ENCODE measurements around the gene TNFAIP8L3.

DNA sequence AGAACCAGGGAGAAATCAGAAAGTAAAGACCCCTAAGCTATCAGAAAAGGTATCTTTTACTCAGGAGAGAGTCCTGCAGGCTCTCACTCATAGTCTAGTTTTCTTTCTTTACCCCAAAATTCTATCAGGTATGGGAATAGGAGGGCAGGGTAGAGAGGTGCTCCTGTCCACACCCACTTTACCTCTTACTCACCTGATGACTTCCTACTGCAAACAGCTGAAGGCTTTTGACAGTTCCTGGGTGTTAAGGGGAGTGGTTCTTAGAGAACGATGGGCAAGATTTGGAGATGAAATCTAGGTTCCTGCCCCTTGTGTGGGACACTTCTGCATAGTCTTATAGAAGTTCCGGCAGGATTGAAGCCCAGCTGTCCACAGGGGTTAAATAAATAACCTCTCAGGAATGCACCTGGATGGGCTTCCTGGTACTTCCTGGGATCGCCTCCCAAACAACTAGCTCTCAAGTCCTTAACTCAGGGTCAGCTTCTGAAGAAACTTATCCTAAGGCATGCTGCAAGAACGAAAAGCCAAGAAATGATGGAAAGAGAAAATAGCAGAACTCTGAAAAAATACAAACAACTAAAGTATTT, 10.8 kb upstream of the TNFAIP8L3 start:
- TF ChIP-seq, protein P1, sequence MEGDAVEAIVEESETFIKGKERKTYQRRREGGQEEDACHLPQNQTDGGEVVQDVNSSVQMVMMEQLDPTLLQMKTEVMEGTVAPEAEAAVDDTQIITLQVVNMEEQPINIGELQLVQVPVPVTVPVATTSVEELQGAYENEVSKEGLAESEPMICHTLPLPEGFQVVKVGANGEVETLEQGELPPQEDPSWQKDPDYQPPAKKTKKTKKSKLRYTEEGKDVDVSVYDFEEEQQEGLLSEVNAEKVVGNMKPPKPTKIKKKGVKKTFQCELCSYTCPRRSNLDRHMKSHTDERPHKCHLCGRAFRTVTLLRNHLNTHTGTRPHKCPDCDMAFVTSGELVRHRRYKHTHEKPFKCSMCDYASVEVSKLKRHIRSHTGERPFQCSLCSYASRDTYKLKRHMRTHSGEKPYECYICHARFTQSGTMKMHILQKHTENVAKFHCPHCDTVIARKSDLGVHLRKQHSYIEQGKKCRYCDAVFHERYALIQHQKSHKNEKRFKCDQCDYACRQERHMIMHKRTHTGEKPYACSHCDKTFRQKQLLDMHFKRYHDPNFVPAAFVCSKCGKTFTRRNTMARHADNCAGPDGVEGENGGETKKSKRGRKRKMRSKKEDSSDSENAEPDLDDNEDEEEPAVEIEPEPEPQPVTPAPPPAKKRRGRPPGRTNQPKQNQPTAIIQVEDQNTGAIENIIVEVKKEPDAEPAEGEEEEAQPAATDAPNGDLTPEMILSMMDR (IDR thresholded peaks at IDR 0.05; ENCODE audit: insufficient read depth, low read length, poor library complexity, severe bottlenecking) = no peak
- TF ChIP-seq EZH2phosphoT487 (conservative IDR thresholded peaks at IDR 0.05; ENCODE audit: low read length) = no peak

All from SU-DHL-6 (cell line).